Measurements from ENCODE around the gene CHFR. TPM values are rescaled to one million over a fixed set of nuclear protein-coding genes. Genes with fewer than 3 reads are reported as not detected.

CHFR gene
- total and polyA plus RNA-seq, 2 experiments from 2014 or later = 23.0 to 42.7 TPM

DNA sequence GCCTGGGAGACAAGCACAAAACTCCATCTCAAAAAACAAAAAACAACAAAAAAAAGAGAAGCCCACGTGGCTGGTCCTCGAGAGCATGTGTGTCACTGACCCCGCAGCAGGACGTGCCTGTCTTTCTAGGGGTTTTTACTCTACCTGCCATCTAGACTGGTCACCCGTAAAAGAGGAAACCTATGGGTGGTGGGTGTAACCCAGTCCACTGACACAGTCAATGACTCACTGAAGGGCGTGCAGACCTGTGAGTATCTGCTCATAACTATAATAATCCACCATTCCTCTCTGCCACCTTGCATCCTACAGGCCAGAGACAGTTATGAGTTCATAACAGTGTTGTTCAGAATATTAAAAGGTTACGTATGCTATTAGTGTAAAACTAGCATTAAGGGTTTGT lies 63.4 kb downstream of the CHFR start (continued):
- TF ChIP-seq, protein P1, sequence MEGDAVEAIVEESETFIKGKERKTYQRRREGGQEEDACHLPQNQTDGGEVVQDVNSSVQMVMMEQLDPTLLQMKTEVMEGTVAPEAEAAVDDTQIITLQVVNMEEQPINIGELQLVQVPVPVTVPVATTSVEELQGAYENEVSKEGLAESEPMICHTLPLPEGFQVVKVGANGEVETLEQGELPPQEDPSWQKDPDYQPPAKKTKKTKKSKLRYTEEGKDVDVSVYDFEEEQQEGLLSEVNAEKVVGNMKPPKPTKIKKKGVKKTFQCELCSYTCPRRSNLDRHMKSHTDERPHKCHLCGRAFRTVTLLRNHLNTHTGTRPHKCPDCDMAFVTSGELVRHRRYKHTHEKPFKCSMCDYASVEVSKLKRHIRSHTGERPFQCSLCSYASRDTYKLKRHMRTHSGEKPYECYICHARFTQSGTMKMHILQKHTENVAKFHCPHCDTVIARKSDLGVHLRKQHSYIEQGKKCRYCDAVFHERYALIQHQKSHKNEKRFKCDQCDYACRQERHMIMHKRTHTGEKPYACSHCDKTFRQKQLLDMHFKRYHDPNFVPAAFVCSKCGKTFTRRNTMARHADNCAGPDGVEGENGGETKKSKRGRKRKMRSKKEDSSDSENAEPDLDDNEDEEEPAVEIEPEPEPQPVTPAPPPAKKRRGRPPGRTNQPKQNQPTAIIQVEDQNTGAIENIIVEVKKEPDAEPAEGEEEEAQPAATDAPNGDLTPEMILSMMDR (conservative IDR thresholded peaks at IDR 0.05; ENCODE audit: low read depth in 2 of 2) = no peak
- TF ChIP-seq, protein P2, sequence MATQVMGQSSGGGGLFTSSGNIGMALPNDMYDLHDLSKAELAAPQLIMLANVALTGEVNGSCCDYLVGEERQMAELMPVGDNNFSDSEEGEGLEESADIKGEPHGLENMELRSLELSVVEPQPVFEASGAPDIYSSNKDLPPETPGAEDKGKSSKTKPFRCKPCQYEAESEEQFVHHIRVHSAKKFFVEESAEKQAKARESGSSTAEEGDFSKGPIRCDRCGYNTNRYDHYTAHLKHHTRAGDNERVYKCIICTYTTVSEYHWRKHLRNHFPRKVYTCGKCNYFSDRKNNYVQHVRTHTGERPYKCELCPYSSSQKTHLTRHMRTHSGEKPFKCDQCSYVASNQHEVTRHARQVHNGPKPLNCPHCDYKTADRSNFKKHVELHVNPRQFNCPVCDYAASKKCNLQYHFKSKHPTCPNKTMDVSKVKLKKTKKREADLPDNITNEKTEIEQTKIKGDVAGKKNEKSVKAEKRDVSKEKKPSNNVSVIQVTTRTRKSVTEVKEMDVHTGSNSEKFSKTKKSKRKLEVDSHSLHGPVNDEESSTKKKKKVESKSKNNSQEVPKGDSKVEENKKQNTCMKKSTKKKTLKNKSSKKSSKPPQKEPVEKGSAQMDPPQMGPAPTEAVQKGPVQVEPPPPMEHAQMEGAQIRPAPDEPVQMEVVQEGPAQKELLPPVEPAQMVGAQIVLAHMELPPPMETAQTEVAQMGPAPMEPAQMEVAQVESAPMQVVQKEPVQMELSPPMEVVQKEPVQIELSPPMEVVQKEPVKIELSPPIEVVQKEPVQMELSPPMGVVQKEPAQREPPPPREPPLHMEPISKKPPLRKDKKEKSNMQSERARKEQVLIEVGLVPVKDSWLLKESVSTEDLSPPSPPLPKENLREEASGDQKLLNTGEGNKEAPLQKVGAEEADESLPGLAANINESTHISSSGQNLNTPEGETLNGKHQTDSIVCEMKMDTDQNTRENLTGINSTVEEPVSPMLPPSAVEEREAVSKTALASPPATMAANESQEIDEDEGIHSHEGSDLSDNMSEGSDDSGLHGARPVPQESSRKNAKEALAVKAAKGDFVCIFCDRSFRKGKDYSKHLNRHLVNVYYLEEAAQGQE (IDR thresholded peaks at IDR 0.05; ENCODE audit: unreplicated experiment) = no peak
- TF ChIP-seq ZNF331 (CRISPR knock-in tag; IDR thresholded peaks at IDR 0.05; ENCODE audit: low read depth) = no peak
- TF ChIP-seq STAT1 (IDR thresholded peaks at IDR 0.05; ENCODE audit: unreplicated experiment) = no peak
- no peak for TF ChIP-seq EZH2 (IDR thresholded peaks at IDR 0.05; ENCODE audit: low read depth, unreplicated experiment)
- no peak for TF ChIP-seq ZNF114 (CRISPR knock-in tag; IDR thresholded peaks at IDR 0.05)
- TF ChIP-seq, protein P3, sequence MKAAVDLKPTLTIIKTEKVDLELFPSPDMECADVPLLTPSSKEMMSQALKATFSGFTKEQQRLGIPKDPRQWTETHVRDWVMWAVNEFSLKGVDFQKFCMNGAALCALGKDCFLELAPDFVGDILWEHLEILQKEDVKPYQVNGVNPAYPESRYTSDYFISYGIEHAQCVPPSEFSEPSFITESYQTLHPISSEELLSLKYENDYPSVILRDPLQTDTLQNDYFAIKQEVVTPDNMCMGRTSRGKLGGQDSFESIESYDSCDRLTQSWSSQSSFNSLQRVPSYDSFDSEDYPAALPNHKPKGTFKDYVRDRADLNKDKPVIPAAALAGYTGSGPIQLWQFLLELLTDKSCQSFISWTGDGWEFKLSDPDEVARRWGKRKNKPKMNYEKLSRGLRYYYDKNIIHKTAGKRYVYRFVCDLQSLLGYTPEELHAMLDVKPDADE (IDR thresholded peaks at IDR 0.05) = no peak

DNA sequence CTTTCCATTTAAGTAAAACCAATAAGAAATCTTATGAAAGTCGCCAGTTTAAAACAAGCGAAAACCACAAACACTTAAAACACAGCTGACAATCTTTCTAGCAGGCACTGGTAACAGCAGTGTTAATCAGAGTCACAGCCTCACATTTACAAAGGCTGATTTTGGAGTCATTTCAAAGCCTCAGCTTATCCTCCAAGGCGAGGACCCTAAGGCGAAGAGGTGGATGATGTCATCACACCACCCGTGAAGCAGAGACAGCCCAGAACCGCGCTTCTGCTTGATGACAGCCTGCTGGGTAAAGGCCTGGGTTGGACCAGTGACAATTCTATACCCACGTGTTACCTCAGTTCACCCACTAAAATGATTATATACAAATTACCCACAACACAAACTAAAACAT lies 68.8 kb downstream of the CHFR start:
- peaks cover 53% of the 10 kb centered on the region for H3K36me3 Mint-ChIP-seq (ENCODE audit: low read depth)
- peaks cover 3% of the 10 kb centered on the region for H3K79me2 ChIP-seq (replicated peaks; ENCODE audit: insufficient read depth)
- TF ChIP-seq, protein P2 (IDR thresholded peaks at IDR 0.05; ENCODE audit: unreplicated experiment) = no peak
- TF ChIP-seq, protein P4, sequence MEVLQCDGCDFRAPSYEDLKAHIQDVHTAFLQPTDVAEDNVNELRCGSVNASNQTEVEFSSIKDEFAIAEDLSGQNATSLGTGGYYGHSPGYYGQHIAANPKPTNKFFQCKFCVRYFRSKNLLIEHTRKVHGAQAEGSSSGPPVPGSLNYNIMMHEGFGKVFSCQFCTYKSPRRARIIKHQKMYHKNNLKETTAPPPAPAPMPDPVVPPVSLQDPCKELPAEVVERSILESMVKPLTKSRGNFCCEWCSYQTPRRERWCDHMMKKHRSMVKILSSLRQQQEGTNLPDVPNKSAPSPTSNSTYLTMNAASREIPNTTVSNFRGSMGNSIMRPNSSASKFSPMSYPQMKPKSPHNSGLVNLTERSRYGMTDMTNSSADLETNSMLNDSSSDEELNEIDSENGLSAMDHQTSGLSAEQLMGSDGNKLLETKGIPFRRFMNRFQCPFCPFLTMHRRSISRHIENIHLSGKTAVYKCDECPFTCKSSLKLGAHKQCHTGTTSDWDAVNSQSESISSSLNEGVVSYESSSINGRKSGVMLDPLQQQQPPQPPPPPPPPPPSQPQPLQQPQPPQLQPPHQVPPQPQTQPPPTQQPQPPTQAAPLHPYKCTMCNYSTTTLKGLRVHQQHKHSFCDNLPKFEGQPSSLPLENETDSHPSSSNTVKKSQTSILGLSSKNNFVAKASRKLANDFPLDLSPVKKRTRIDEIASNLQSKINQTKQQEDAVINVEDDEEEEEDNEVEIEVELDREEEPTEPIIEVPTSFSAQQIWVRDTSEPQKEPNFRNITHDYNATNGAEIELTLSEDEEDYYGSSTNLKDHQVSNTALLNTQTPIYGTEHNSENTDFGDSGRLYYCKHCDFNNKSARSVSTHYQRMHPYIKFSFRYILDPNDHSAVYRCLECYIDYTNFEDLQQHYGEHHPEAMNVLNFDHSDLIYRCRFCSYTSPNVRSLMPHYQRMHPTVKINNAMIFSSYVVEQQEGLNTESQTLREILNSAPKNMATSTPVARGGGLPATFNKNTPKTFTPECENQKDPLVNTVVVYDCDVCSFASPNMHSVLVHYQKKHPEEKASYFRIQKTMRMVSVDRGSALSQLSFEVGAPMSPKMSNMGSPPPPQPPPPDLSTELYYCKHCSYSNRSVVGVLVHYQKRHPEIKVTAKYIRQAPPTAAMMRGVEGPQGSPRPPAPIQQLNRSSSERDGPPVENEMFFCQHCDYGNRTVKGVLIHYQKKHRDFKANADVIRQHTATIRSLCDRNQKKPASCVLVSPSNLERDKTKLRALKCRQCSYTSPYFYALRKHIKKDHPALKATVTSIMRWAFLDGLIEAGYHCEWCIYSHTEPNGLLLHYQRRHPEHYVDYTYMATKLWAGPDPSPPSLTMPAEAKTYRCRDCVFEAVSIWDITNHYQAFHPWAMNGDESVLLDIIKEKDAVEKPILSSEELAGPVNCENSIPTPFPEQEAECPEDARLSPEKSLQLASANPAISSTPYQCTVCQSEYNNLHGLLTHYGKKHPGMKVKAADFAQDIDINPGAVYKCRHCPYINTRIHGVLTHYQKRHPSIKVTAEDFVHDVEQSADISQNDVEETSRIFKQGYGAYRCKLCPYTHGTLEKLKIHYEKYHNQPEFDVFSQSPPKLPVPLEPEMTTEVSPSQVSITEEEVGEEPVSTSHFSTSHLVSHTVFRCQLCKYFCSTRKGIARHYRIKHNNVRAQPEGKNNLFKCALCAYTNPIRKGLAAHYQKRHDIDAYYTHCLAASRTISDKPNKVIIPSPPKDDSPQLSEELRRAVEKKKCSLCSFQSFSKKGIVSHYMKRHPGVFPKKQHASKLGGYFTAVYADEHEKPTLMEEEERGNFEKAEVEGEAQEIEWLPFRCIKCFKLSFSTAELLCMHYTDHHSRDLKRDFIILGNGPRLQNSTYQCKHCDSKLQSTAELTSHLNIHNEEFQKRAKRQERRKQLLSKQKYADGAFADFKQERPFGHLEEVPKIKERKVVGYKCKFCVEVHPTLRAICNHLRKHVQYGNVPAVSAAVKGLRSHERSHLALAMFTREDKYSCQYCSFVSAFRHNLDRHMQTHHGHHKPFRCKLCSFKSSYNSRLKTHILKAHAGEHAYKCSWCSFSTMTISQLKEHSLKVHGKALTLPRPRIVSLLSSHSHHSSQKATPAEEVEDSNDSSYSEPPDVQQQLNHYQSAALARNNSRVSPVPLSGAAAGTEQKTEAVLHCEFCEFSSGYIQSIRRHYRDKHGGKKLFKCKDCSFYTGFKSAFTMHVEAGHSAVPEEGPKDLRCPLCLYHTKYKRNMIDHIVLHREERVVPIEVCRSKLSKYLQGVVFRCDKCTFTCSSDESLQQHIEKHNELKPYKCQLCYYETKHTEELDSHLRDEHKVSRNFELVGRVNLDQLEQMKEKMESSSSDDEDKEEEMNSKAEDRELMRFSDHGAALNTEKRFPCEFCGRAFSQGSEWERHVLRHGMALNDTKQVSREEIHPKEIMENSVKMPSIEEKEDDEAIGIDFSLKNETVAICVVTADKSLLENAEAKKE (CRISPR knock-in tag; IDR thresholded peaks at IDR 0.05) = no peak

More for the DNA sequence above, 68.8 kb downstream of the CHFR start:
- H2AFZ ChIP-seq = no peak overlapping the region
- Mint-ChIP-seq H3K4me1 (no peaks in the 10 kb centered on the region), H3K27me3 (ENCODE audit: insufficient read depth, low read depth, poor library complexity) (peaks cover 2% of the 10 kb centered on the region), H3K4me3 (no peak overlapping the region), H3K27ac (no peak overlapping the region), H3K9me3 (no peaks in the 10 kb centered on the region; the same call in 2 of the 3 replicates)
- H3K27ac ChIP-seq (ENCODE audit: low read depth) = no peak overlapping the region
- H3K4me2 ChIP-seq = no peak overlapping the region
- DNase-seq (ENCODE audit: low spot score) (no peak), ATAC-seq (no peak)
- H3K27me3 ChIP-seq (ENCODE audit: insufficient read depth) = no peaks in the 10 kb centered on the region
- peaks cover 3% of the 10 kb centered on the region; the same call in 1 of the 2 replicates for H3F3A ChIP-seq (replicated peaks; ENCODE audit: low read depth)
- no peaks in the 10 kb centered on the region for H3K9me2 ChIP-seq (ENCODE audit: insufficient read depth)
- H3K4me3 ChIP-seq = no peak overlapping the region
- H3K36me3 ChIP-seq (ENCODE audit: insufficient read depth) = peaks cover 17% of the 10 kb centered on the region; the same call in 1 of the 2 replicates
- no peaks in the 10 kb centered on the region for H3K4me1 ChIP-seq (ENCODE audit: insufficient read depth)
- no peaks in the 10 kb centered on the region; the same call in 1 of the 2 replicates for H4K20me1 ChIP-seq (replicated peaks; ENCODE audit: insufficient read depth)

Measured in GM23338 (cell line).